Neural progenitor cell (in vitro differentiated cells): ENCODE data around the gene RAD1.

Experiments
- EZH2 ChIP-seq: fragments of 200-600 bp; sonication (generic); IDR thresholded peaks from 2 replicates; pipeline ENCODE4 v1.6.1; 2017; ENCODE audit warnings: antibody characterized with exemption, mild to moderate bottlenecking, moderate library complexity
- TF ChIP-seq, protein P1 (sequence below): fragments of 200-600 bp; sonication (generic); IDR thresholded peaks from 2 replicates; pipeline ENCODE4 v1.5.1; 2017; ENCODE audit warnings: antibody characterized with exemption, mild to moderate bottlenecking

DNA sequence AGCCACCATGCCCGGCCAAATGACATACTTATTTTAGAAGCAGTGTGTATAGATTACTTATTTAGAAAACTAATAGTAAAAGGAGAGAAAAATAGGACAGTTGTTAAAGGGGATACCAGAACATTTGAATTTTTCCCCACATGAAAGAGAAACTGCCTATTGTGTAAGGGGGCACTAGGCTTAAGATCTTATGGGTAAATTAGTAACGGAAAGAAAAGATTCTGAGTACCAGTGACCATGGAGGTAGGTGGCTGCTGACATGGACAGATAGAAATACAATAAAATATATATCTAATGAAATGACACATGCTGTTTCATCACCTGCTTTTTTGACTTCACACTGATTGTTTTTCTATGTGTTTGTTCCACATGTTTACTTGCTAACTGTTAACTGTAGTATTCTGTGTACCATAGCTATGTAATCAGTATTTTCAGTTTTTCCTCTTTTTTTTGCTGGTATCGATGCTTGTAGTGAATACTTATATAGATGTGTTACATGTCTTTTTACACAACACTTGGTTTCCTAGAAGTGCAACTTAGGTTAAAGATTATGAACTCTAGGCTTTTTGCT, 11.1 kb upstream of the RAD1 start:
- TF ChIP-seq, protein P1, sequence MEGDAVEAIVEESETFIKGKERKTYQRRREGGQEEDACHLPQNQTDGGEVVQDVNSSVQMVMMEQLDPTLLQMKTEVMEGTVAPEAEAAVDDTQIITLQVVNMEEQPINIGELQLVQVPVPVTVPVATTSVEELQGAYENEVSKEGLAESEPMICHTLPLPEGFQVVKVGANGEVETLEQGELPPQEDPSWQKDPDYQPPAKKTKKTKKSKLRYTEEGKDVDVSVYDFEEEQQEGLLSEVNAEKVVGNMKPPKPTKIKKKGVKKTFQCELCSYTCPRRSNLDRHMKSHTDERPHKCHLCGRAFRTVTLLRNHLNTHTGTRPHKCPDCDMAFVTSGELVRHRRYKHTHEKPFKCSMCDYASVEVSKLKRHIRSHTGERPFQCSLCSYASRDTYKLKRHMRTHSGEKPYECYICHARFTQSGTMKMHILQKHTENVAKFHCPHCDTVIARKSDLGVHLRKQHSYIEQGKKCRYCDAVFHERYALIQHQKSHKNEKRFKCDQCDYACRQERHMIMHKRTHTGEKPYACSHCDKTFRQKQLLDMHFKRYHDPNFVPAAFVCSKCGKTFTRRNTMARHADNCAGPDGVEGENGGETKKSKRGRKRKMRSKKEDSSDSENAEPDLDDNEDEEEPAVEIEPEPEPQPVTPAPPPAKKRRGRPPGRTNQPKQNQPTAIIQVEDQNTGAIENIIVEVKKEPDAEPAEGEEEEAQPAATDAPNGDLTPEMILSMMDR, result no peak
- no peak for TF ChIP-seq EZH2
